Measurements from ENCODE around the gene PARP16. TPM values are rescaled to one million over a fixed set of nuclear protein-coding genes. Genes with fewer than 3 reads are reported as not detected.

The PARP16 gene
- total RNA-seq, 1 experiment from 2014 or later, result 9.7 TPM

GRCh38 chr15:65254758-65255157 lies 31.9 kb downstream of the PARP16 start:
- H3K36me3 ChIP-seq (ENCODE audit: control insufficient read depth in 1 of 2, insufficient read depth in 2 of 2, low read length in 2 of 2), result peaks cover 0 to 2% of the 10 kb centered on the region in 2 experiments; a peak in 1 of 4 replicates
- H3K9me2 ChIP-seq (ENCODE audit: insufficient read depth), result no peaks in the 10 kb centered on the region
- no peak overlapping the region for H3K9ac ChIP-seq (ENCODE audit: low read length)
- ChIA-PET POLR2A (no interaction called here), CTCF (no interaction called here), RAD21 (ENCODE audit: low non-redundant PET in 1 of 2, low total read pairs in 2 of 2, uncharacterized antibody in 2 of 2, unreplicated experiment in 2 of 2) (no interaction called here)
- no peak for DNase-seq (ENCODE audit: low read depth, low spot score)
- no peaks in the 10 kb centered on the region for H3K79me2 ChIP-seq (ENCODE audit: insufficient read depth, low read length)
- H3K4me2 ChIP-seq (ENCODE audit: low read length), result no peak overlapping the region
- H4K20me1 ChIP-seq (ENCODE audit: insufficient read depth), result no peaks in the 10 kb centered on the region
- H3K27ac ChIP-seq (ENCODE audit: low read depth, low read length), result no peak overlapping the region
- no peaks in the 10 kb centered on the region for H3K4me1 ChIP-seq (ENCODE audit: control insufficient read depth in 1 of 2, insufficient read depth in 2 of 2, low read length in 2 of 2)
- TF ChIP-seq TCF7L2 (IDR thresholded peaks at IDR 0.05; ENCODE audit: borderline replicate concordance, extremely low read depth, insufficient read depth, insufficient read length), result no peak
- no peak for TF ChIP-seq EZH2 (IDR thresholded peaks at IDR 0.05)
- TF ChIP-seq, protein P1, sequence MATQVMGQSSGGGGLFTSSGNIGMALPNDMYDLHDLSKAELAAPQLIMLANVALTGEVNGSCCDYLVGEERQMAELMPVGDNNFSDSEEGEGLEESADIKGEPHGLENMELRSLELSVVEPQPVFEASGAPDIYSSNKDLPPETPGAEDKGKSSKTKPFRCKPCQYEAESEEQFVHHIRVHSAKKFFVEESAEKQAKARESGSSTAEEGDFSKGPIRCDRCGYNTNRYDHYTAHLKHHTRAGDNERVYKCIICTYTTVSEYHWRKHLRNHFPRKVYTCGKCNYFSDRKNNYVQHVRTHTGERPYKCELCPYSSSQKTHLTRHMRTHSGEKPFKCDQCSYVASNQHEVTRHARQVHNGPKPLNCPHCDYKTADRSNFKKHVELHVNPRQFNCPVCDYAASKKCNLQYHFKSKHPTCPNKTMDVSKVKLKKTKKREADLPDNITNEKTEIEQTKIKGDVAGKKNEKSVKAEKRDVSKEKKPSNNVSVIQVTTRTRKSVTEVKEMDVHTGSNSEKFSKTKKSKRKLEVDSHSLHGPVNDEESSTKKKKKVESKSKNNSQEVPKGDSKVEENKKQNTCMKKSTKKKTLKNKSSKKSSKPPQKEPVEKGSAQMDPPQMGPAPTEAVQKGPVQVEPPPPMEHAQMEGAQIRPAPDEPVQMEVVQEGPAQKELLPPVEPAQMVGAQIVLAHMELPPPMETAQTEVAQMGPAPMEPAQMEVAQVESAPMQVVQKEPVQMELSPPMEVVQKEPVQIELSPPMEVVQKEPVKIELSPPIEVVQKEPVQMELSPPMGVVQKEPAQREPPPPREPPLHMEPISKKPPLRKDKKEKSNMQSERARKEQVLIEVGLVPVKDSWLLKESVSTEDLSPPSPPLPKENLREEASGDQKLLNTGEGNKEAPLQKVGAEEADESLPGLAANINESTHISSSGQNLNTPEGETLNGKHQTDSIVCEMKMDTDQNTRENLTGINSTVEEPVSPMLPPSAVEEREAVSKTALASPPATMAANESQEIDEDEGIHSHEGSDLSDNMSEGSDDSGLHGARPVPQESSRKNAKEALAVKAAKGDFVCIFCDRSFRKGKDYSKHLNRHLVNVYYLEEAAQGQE (IDR thresholded peaks at IDR 0.05; ENCODE audit: low read depth), result no peak
- no peak for TF ChIP-seq JUND (IDR thresholded peaks at IDR 0.05)
- no peak for TF ChIP-seq POLR2AphosphoS5 (IDR thresholded peaks at IDR 0.05; ENCODE audit: low read depth, low read length)
- TF ChIP-seq SP1 (IDR thresholded peaks at IDR 0.05; ENCODE audit: low read depth), result no peak
- TF ChIP-seq, protein P2, sequence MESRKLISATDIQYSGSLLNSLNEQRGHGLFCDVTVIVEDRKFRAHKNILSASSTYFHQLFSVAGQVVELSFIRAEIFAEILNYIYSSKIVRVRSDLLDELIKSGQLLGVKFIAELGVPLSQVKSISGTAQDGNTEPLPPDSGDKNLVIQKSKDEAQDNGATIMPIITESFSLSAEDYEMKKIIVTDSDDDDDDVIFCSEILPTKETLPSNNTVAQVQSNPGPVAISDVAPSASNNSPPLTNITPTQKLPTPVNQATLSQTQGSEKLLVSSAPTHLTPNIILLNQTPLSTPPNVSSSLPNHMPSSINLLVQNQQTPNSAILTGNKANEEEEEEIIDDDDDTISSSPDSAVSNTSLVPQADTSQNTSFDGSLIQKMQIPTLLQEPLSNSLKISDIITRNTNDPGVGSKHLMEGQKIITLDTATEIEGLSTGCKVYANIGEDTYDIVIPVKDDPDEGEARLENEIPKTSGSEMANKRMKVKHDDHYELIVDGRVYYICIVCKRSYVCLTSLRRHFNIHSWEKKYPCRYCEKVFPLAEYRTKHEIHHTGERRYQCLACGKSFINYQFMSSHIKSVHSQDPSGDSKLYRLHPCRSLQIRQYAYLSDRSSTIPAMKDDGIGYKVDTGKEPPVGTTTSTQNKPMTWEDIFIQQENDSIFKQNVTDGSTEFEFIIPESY (IDR thresholded peaks at IDR 0.05; ENCODE audit: extremely low read depth, insufficient replicate concordance, low read length), result no peak
- no peak for TF ChIP-seq SIN3A (IDR thresholded peaks at IDR 0.05; ENCODE audit: low read depth)
- TF ChIP-seq, protein P3, sequence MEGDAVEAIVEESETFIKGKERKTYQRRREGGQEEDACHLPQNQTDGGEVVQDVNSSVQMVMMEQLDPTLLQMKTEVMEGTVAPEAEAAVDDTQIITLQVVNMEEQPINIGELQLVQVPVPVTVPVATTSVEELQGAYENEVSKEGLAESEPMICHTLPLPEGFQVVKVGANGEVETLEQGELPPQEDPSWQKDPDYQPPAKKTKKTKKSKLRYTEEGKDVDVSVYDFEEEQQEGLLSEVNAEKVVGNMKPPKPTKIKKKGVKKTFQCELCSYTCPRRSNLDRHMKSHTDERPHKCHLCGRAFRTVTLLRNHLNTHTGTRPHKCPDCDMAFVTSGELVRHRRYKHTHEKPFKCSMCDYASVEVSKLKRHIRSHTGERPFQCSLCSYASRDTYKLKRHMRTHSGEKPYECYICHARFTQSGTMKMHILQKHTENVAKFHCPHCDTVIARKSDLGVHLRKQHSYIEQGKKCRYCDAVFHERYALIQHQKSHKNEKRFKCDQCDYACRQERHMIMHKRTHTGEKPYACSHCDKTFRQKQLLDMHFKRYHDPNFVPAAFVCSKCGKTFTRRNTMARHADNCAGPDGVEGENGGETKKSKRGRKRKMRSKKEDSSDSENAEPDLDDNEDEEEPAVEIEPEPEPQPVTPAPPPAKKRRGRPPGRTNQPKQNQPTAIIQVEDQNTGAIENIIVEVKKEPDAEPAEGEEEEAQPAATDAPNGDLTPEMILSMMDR (IDR thresholded peaks at IDR 0.05 in 2 of 3, conservative IDR thresholded peaks at IDR 0.05 in 1 of 3; ENCODE audit: borderline replicate concordance in 1 of 3, insufficient read depth in 1 of 3, low read depth in 2 of 3, low read length in 2 of 3), result no peak
- TF ChIP-seq MAX (IDR thresholded peaks at IDR 0.05), result no peak
- TF ChIP-seq ZFX (IDR thresholded peaks at IDR 0.05), result no peak
- TF ChIP-seq EGR1 (IDR thresholded peaks at IDR 0.05; ENCODE audit: low read depth), result no peak
- TF ChIP-seq, protein P4, sequence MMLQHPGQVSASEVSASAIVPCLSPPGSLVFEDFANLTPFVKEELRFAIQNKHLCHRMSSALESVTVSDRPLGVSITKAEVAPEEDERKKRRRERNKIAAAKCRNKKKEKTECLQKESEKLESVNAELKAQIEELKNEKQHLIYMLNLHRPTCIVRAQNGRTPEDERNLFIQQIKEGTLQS (IDR thresholded peaks at IDR 0.05), result no peak
- no peak for TF ChIP-seq FOSL1 (IDR thresholded peaks at IDR 0.05; ENCODE audit: low read depth)
- no peak for TF ChIP-seq POLR2A (IDR thresholded peaks at IDR 0.05; ENCODE audit: borderline replicate concordance, extremely low read depth, insufficient read depth, insufficient read length)
- TF ChIP-seq ZNF274 (IDR thresholded peaks at IDR 0.05; ENCODE audit: low read depth, low read length), result no peak
- TF ChIP-seq RAD21 (IDR thresholded peaks at IDR 0.05; ENCODE audit: low read depth), result no peak
- TF ChIP-seq EZH2phosphoT487 (IDR thresholded peaks at IDR 0.05; ENCODE audit: borderline replicate concordance), result no peak
- no peak for TF ChIP-seq SRF (IDR thresholded peaks at IDR 0.05; ENCODE audit: low read depth)
- no peak for TF ChIP-seq YY1 (IDR thresholded peaks at IDR 0.05; ENCODE audit: extremely low read depth, insufficient replicate concordance, low read depth, low read length)
- intact Hi-C loops (cut with micrococcal nuclease), result no loop called here
- BruUV-seq (replicated peaks), result no TSS peak
- no peak overlapping the region for H3K4me3 ChIP-seq (replicated peaks in 1 of 2; ENCODE audit: low read depth in 1 of 2, low read length in 2 of 2)
- H2AFZ ChIP-seq (ENCODE audit: low read depth, low read length, poor library complexity, severe bottlenecking), result no peak overlapping the region
- no peaks in the 10 kb centered on the region for H3K27me3 ChIP-seq (ENCODE audit: insufficient read depth, low read length)
- H3K9me3 ChIP-seq (ENCODE audit: control insufficient read depth in 1 of 2, insufficient read depth in 1 of 2, low read depth in 1 of 2, low read length in 2 of 2), result no peaks in the 10 kb centered on the region
- no peak for ATAC-seq

Measured in HCT116 (cell line).